ENCODE results near the gene SLC6A4.

SLC6A4 gene

GRCh38 chr17:30253312-30253711 is 17.8 kb upstream of the SLC6A4 start:
- DNase-seq = no peak
- TF ChIP-seq CTCF (IDR thresholded peaks at IDR 0.05; ENCODE audit: low read depth, low read length) = no peak
- H3K9me3 ChIP-seq = no peaks in the 10 kb centered on the region
- H3K4me1 ChIP-seq = no peaks in the 10 kb centered on the region; the same call in 1 of the 2 replicates
- H3K36me3 ChIP-seq = peaks cover 2% of the 10 kb centered on the region; the same call in 1 of the 2 replicates
- no peak overlapping the region for H3K4me3 ChIP-seq (ENCODE audit: low read depth, low read length)
- no peaks in the 10 kb centered on the region for H3K27me3 ChIP-seq

GRCh38 chr17:30251931-30252330 is 16.4 kb upstream of the SLC6A4 start:
- Histone ChIP-seq H3K9me3 (no peaks in the 10 kb centered on the region), H3K4me3 (ENCODE audit: low read depth, low read length) (no peak overlapping the region), H3K27me3 (no peaks in the 10 kb centered on the region), H3K36me3 (peaks cover 2% of the 10 kb centered on the region; the same call in 1 of the 2 replicates), H3K4me1 (no peaks in the 10 kb centered on the region; the same call in 1 of the 2 replicates)
- no peak for TF ChIP-seq CTCF (IDR thresholded peaks at IDR 0.05; ENCODE audit: low read depth, low read length)
- no peak for DNase-seq

GRCh38 chr17:30249460-30249859 is 14.0 kb upstream of the SLC6A4 start:
- peaks cover 2% of the 10 kb centered on the region; the same call in 1 of the 2 replicates for H3K36me3 ChIP-seq
- no peak for TF ChIP-seq CTCF (IDR thresholded peaks at IDR 0.05; ENCODE audit: low read depth, low read length)
- DNase-seq = no peak
- H3K4me3 ChIP-seq (ENCODE audit: low read depth, low read length) = no peak overlapping the region
- no peaks in the 10 kb centered on the region for H3K27me3 ChIP-seq
- no peaks in the 10 kb centered on the region for H3K4me1 ChIP-seq
- H3K9me3 ChIP-seq = no peaks in the 10 kb centered on the region

GRCh38 chr17:30248786-30249185 is 13.3 kb upstream of the SLC6A4 start:
- DNase-seq = no peak
- H3K9me3 ChIP-seq = no peaks in the 10 kb centered on the region
- H3K36me3 ChIP-seq = peaks cover 2% of the 10 kb centered on the region; the same call in 1 of the 2 replicates
- TF ChIP-seq CTCF (IDR thresholded peaks at IDR 0.05; ENCODE audit: low read depth, low read length) = no peak
- H3K4me3 ChIP-seq (ENCODE audit: low read depth, low read length) = no peak overlapping the region
- no peaks in the 10 kb centered on the region for H3K27me3 ChIP-seq
- H3K4me1 ChIP-seq = no peaks in the 10 kb centered on the region

GRCh38 chr17:30246460-30246859 is 11.0 kb upstream of the SLC6A4 start:
- H3K27me3 ChIP-seq = no peaks in the 10 kb centered on the region
- H3K9me3 ChIP-seq = no peaks in the 10 kb centered on the region
- no peak overlapping the region for H3K4me3 ChIP-seq (ENCODE audit: low read depth, low read length)
- no peaks in the 10 kb centered on the region for H3K4me1 ChIP-seq
- TF ChIP-seq CTCF (IDR thresholded peaks at IDR 0.05; ENCODE audit: low read depth, low read length) = no peak
- DNase-seq = no peak
- H3K36me3 ChIP-seq = peaks cover 2% of the 10 kb centered on the region; the same call in 1 of the 2 replicates

GRCh38 chr17:30244853-30245385 is 9.4 kb upstream of the SLC6A4 start:
- DNase-seq = no peak
- H3K9me3 ChIP-seq = no peaks in the 10 kb centered on the region
- no peaks in the 10 kb centered on the region for H3K4me1 ChIP-seq

More at GRCh38 chr17:30244853-30245385, 9.4 kb upstream of the SLC6A4 start:
- H3K4me3 ChIP-seq (ENCODE audit: low read depth, low read length) = no peak overlapping the region
- H3K36me3 ChIP-seq = peaks cover 2% of the 10 kb centered on the region; the same call in 1 of the 2 replicates
- no peaks in the 10 kb centered on the region for H3K27me3 ChIP-seq
- TF ChIP-seq CTCF (IDR thresholded peaks at IDR 0.05; ENCODE audit: low read depth, low read length) = no peak

Data from BE2C (cell line).